HEK293 (cell line): ENCODE results near the gene NID1.

Experiments
- BCL11B ChIP-seq: fragments of 450-650 bp; formaldehyde crosslinking; IDR thresholded peaks from 2 replicates; pipeline ENCODE4 v1.5.1; 2016; ENCODE audit warnings: low read depth, missing biosample characterization, missing genetic modification characterization
- GLIS1 ChIP-seq: fragments of 450-650 bp; formaldehyde crosslinking; IDR thresholded peaks from 2 replicates; pipeline ENCODE4 v1.5.1; 2016; ENCODE audit warnings: missing biosample characterization, missing genetic modification characterization
- GLIS2 ChIP-seq: fragments of 450-650 bp; formaldehyde crosslinking; IDR thresholded peaks from 2 replicates; pipeline ENCODE4 v1.5.1; 2016; ENCODE audit warnings: missing biosample characterization, missing genetic modification characterization
- KLF16 ChIP-seq: fragments of 450-650 bp; formaldehyde crosslinking; IDR thresholded peaks from 2 replicates; pipeline ENCODE4 v1.5.1; 2017; ENCODE audit warnings: missing biosample characterization, missing genetic modification characterization
- PATZ1 ChIP-seq: fragments of 450-650 bp; formaldehyde crosslinking; IDR thresholded peaks from 2 replicates; pipeline ENCODE4 v1.5.1; 2016; ENCODE audit warnings: missing biosample characterization, missing genetic modification characterization
- REST ChIP-seq: fragments of 450-650 bp; formaldehyde crosslinking; IDR thresholded peaks from 2 replicates; pipeline ENCODE4 v1.5.1; 2016; ENCODE audit warnings: missing biosample characterization, missing genetic modification characterization
- SCRT2 ChIP-seq: fragments of 450-650 bp; formaldehyde crosslinking; IDR thresholded peaks from 2 replicates; pipeline ENCODE4 v1.5.1; 2016; ENCODE audit warnings: missing biosample characterization, missing genetic modification characterization
- SP2 ChIP-seq: fragments of 450-650 bp; formaldehyde crosslinking; IDR thresholded peaks from 2 replicates; pipeline ENCODE4 v1.5.1; 2016; ENCODE audit warnings: missing biosample characterization, missing genetic modification characterization
- YY1 ChIP-seq: fragments of 450-650 bp; formaldehyde crosslinking; IDR thresholded peaks from 2 replicates; pipeline ENCODE4 v1.5.1; 2018; ENCODE audit warnings: missing biosample characterization, missing genetic modification characterization
- ZBTB1 ChIP-seq: fragments of 450-650 bp; formaldehyde crosslinking; IDR thresholded peaks from 2 replicates; pipeline ENCODE4 v1.5.1; 2016; ENCODE audit warnings: missing biosample characterization, missing genetic modification characterization
- ZBTB17 ChIP-seq: fragments of 450-650 bp; formaldehyde crosslinking; IDR thresholded peaks from 2 replicates; pipeline ENCODE4 v1.5.1; 2016; ENCODE audit warnings: missing biosample characterization, missing genetic modification characterization
- ZBTB7A ChIP-seq: fragments of 450-650 bp; formaldehyde crosslinking; IDR thresholded peaks from 2 replicates; pipeline ENCODE4 v1.5.1; 2016; ENCODE audit warnings: low read depth, missing biosample characterization, missing genetic modification characterization
- ZFP37 ChIP-seq: fragments of 450-650 bp; formaldehyde crosslinking; IDR thresholded peaks from 2 replicates; pipeline ENCODE4 v1.5.1; 2016; ENCODE audit warnings: missing biosample characterization, missing genetic modification characterization
- ZNF10 ChIP-seq: fragments of 450-650 bp; formaldehyde crosslinking; IDR thresholded peaks from 2 replicates; pipeline ENCODE4 v1.5.1; 2017; ENCODE audit warnings: missing biosample characterization, missing genetic modification characterization
- ZNF132 ChIP-seq: fragments of 450-650 bp; formaldehyde crosslinking; IDR thresholded peaks from 2 replicates; pipeline ENCODE4 v1.5.1; 2017; ENCODE audit warnings: missing biosample characterization, missing genetic modification characterization, borderline replicate concordance
- ZNF2 ChIP-seq: fragments of 450-650 bp; formaldehyde crosslinking; IDR thresholded peaks from 2 replicates; pipeline ENCODE4 v1.5.1; 2016; ENCODE audit warnings: missing biosample characterization, missing genetic modification characterization
- ZNF350 ChIP-seq: fragments of 450-650 bp; formaldehyde crosslinking; IDR thresholded peaks from 2 replicates; pipeline ENCODE4 v1.5.0; 2017; ENCODE audit warnings: missing biosample characterization, mild to moderate bottlenecking, missing genetic modification characterization
- ZNF670 ChIP-seq: fragments of 450-650 bp; formaldehyde crosslinking; IDR thresholded peaks from 2 replicates; pipeline ENCODE4 v1.5.1; 2016; ENCODE audit warnings: missing biosample characterization, missing genetic modification characterization, low read depth
- ZNF785 ChIP-seq: fragments of 450-650 bp; formaldehyde crosslinking; IDR thresholded peaks from 2 replicates; pipeline ENCODE4 v1.5.1; 2016; ENCODE audit warnings: missing biosample characterization, missing genetic modification characterization
- ZNF837 ChIP-seq: fragments of 450-650 bp; formaldehyde crosslinking; IDR thresholded peaks from 2 replicates; pipeline ENCODE4 v1.5.1; 2016; ENCODE audit warnings: missing biosample characterization, missing genetic modification characterization
- ZNF843 ChIP-seq: fragments of 450-650 bp; formaldehyde crosslinking; IDR thresholded peaks from 2 replicates; pipeline ENCODE4 v1.5.1; 2016; ENCODE audit warnings: missing biosample characterization, missing genetic modification characterization
- TF ChIP-seq, protein P1 (sequence below): fragments of 450-650 bp; formaldehyde crosslinking; conservative IDR thresholded peaks from 2 replicates; pipeline ENCODE4 v1.5.1; 2016; ENCODE audit warnings: low read depth, missing biosample characterization, missing genetic modification characterization
- TF ChIP-seq, protein P2 (sequence below): fragments of 450-650 bp; formaldehyde crosslinking; IDR thresholded peaks from 2 replicates; pipeline ENCODE4 v1.5.1; 2016; ENCODE audit warnings: missing biosample characterization, missing genetic modification characterization
- TF ChIP-seq, protein P3 (sequence below): fragments of 450-650 bp; formaldehyde crosslinking; optimal IDR thresholded peaks from 2 replicates; pipeline ENCODE3; 2016; ENCODE audit warnings: missing biosample characterization, mild to moderate bottlenecking, missing genetic modification characterization

NID1 gene

DNA sequence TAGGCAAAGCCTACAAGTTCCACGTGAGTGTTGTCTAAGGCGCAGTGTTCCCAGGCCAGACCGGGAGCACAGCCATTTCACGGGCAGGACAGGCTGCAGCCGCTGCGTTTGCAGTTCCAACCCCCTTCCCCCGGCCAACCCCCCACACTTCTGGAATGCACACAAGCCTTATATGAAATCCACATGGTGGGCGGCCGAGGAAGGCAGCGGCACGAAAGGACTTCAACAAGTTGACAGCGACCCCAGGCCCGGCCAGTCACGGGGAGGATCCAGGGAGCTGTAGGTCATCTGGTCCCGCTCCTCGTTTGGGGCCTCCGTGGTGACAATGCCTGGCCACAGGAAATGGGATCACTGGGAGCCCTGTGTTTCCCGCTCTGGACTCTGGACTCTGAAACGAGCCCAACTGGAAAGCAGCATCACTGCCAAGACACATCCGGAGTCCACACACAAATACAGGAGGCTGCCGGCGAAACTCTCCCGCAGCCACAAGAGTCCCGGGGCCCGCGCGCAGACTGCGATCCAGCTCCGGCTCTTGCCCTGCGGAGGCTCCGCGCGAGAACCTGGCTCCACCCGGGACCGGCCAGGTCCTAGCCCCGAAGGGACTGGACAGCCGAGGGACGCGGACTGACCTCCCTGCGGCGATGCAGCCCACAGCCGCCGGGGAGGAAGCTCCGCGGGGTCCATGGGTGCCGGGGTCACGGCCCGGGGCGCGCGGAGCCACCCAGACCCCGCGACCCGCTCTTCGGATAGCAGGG lies 794 bp downstream of the NID1 start (continued):
- TF ChIP-seq, protein P1, sequence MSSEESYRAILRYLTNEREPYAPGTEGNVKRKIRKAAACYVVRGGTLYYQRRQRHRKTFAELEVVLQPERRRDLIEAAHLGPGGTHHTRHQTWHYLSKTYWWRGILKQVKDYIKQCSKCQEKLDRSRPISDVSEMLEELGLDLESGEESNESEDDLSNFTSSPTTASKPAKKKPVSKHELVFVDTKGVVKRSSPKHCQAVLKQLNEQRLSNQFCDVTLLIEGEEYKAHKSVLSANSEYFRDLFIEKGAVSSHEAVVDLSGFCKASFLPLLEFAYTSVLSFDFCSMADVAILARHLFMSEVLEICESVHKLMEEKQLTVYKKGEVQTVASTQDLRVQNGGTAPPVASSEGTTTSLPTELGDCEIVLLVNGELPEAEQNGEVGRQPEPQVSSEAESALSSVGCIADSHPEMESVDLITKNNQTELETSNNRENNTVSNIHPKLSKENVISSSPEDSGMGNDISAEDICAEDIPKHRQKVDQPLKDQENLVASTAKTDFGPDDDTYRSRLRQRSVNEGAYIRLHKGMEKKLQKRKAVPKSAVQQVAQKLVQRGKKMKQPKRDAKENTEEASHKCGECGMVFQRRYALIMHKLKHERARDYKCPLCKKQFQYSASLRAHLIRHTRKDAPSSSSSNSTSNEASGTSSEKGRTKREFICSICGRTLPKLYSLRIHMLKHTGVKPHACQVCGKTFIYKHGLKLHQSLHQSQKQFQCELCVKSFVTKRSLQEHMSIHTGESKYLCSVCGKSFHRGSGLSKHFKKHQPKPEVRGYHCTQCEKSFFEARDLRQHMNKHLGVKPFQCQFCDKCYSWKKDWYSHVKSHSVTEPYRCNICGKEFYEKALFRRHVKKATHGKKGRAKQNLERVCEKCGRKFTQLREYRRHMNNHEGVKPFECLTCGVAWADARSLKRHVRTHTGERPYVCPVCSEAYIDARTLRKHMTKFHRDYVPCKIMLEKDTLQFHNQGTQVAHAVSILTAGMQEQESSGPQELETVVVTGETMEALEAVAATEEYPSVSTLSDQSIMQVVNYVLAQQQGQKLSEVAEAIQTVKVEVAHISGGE, result peak; percentile 62
- TF ChIP-seq ZNF843 (tag by site-specific recombination), result 0 out of 2 replicates have a peak, but pooled peaks have one; percentile 11
- TF ChIP-seq ZNF2 (tag by site-specific recombination), result peak; percentile 55
- peak; percentile 23; the same call in 1 of the 2 replicates for TF ChIP-seq GLIS1
- peak; percentile 64 for TF ChIP-seq SP2 (tag by site-specific recombination)
- TF ChIP-seq ZNF837, result 0 out of 2 replicates have a peak, but pooled peaks have one; percentile 14
- 0 out of 2 replicates have a peak, but pooled peaks have one; percentile 15 for TF ChIP-seq ZBTB7A (tag by site-specific recombination)
- TF ChIP-seq YY1 (tag by site-specific recombination), result peak; percentile 21; the same call in 1 of the 2 replicates
- no peak for TF ChIP-seq ZNF132 (tag by site-specific recombination)
- TF ChIP-seq ZNF350 (tag by site-specific recombination), result no peak
- peak; percentile 84 for TF ChIP-seq BCL11B (tag by site-specific recombination)
- no peak for TF ChIP-seq ZBTB1 (tag by site-specific recombination)
- TF ChIP-seq PATZ1, result peak; percentile 61
- TF ChIP-seq ZNF670 (tag by site-specific recombination), result no peak
- TF ChIP-seq ZBTB17 (tag by site-specific recombination), result peak; percentile 93
- peak; percentile 57; the same call in 1 of the 2 replicates for TF ChIP-seq REST (tag by site-specific recombination)
- peak; percentile 91 for TF ChIP-seq GLIS2 (tag by site-specific recombination)
- TF ChIP-seq ZNF785, result 0 out of 2 replicates have a peak, but pooled peaks have one; percentile 46
- TF ChIP-seq, protein P2, sequence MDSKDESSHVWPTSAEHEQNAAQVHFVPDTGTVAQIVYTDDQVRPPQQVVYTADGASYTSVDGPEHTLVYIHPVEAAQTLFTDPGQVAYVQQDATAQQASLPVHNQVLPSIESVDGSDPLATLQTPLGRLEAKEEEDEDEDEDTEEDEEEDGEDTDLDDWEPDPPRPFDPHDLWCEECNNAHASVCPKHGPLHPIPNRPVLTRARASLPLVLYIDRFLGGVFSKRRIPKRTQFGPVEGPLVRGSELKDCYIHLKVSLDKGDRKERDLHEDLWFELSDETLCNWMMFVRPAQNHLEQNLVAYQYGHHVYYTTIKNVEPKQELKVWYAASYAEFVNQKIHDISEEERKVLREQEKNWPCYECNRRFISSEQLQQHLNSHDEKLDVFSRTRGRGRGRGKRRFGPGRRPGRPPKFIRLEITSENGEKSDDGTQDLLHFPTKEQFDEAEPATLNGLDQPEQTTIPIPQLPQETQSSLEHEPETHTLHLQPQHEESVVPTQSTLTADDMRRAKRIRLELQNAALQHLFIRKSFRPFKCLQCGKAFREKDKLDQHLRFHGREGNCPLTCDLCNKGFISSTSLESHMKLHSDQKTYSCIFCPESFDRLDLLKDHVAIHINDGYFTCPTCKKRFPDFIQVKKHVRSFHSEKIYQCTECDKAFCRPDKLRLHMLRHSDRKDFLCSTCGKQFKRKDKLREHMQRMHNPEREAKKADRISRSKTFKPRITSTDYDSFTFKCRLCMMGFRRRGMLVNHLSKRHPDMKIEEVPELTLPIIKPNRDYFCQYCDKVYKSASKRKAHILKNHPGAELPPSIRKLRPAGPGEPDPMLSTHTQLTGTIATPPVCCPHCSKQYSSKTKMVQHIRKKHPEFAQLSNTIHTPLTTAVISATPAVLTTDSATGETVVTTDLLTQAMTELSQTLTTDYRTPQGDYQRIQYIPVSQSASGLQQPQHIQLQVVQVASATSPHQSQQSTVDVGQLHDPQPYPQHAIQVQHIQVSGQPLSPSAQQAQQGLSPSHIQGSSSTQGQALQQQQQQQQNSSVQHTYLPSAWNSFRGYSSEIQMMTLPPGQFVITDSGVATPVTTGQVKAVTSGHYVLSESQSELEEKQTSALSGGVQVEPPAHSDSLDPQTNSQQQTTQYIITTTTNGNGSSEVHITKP (tag by site-specific recombination), result peak; percentile 97
- no peak for TF ChIP-seq ZNF10 (tag by site-specific recombination)
- peak; percentile 90 for TF ChIP-seq ZFP37 (tag by site-specific recombination)
- TF ChIP-seq SCRT2 (tag by site-specific recombination), result peak; percentile 98
- peak; percentile 45; the same call in 1 of the 2 replicates for TF ChIP-seq KLF16 (tag by site-specific recombination)
- TF ChIP-seq, protein P3, sequence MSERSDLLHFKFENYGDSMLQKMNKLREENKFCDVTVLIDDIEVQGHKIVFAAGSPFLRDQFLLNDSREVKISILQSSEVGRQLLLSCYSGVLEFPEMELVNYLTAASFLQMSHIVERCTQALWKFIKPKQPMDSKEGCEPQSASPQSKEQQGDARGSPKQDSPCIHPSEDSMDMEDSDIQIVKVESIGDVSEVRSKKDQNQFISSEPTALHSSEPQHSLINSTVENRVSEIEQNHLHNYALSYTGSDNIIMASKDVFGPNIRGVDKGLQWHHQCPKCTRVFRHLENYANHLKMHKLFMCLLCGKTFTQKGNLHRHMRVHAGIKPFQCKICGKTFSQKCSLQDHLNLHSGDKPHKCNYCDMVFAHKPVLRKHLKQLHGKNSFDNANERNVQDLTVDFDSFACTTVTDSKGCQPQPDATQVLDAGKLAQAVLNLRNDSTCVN (tag by site-specific recombination), result peak; percentile 56
